CD4-positive, alpha-beta T cell treated with Interleukin-21 for 1 hour (primary cell): ENCODE results near the gene RIMKLB.
"Not testable (repeated sequence)": the region's sequence is repeated elsewhere in the genome, so short reads cannot be mapped to it uniquely, and the experiment has no call there.

Experiments used
- DNase-seq: peaks from one replicate; pipeline ENCODE4 v3.0.0-alpha.2; 2020

The RIMKLB gene

GRCh38 chr12:8780389-8780788 lies 82.6 kb downstream of the RIMKLB start:
- DNase-seq: peak; percentile 17

- DNase-seq: no peak
Observed at GRCh38 chr12:8781381-8782127, 83.8 kb downstream of the RIMKLB start.

GRCh38 chr12:8784290-8784888 lies 86.6 kb downstream of the RIMKLB start:
- DNase-seq: no peak

- no peak for DNase-seq
Observed at GRCh38 chr12:8785499-8785898, 87.7 kb downstream of the RIMKLB start.

- not testable (repeated sequence) for DNase-seq
Observed at GRCh38 chr12:8787206-8787605, 89.4 kb downstream of the RIMKLB start.

- not testable (repeated sequence) for DNase-seq
Observed at GRCh38 chr12:8788706-8789105, 90.9 kb downstream of the RIMKLB start.

GRCh38 chr12:8789341-8790013 lies 91.7 kb downstream of the RIMKLB start:
- DNase-seq: not testable (repeated sequence)

- not testable (repeated sequence) for DNase-seq
Observed at GRCh38 chr12:8793226-8793625, 95.4 kb downstream of the RIMKLB start.

- DNase-seq: not testable (repeated sequence)
Observed at GRCh38 chr12:8794611-8795010, 96.8 kb downstream of the RIMKLB start.

GRCh38 chr12:8796831-8797626 lies 99.2 kb downstream of the RIMKLB start:
- DNase-seq: no peak

- DNase-seq: not testable (repeated sequence)
Observed at GRCh38 chr12:8801213-8801612, 103.4 kb downstream of the RIMKLB start.

GRCh38 chr12:8804833-8805232 lies 107.0 kb downstream of the RIMKLB start:
- not testable (repeated sequence) for DNase-seq

- DNase-seq: not testable (repeated sequence)
Observed at GRCh38 chr12:8805487-8805886, 107.7 kb downstream of the RIMKLB start.

- not testable (repeated sequence) for DNase-seq
Observed at GRCh38 chr12:8807084-8807483, 109.3 kb downstream of the RIMKLB start.

- not testable (repeated sequence) for DNase-seq
Observed at GRCh38 chr12:8810112-8810511, 112.3 kb downstream of the RIMKLB start.

- no peak for DNase-seq
Observed at GRCh38 chr12:8813572-8814357, 116.0 kb downstream of the RIMKLB start.

- no peak for DNase-seq
Observed at GRCh38 chr12:8816448-8817050, 118.8 kb downstream of the RIMKLB start.

- no peak for DNase-seq
Observed at GRCh38 chr12:8817856-8818255, 120.1 kb downstream of the RIMKLB start.

- DNase-seq: no peak
Observed at GRCh38 chr12:8818526-8818925, 120.7 kb downstream of the RIMKLB start.

- DNase-seq: no peak
Observed at GRCh38 chr12:8819666-8819980, 121.8 kb downstream of the RIMKLB start.

- DNase-seq: not testable (repeated sequence)
Observed at GRCh38 chr12:8820676-8821407, 123.1 kb downstream of the RIMKLB start.
